Measurements from ENCODE around the gene STK10. TPM values are rescaled to one million over a fixed set of nuclear protein-coding genes. Genes with fewer than 3 reads are reported as not detected.

Gene STK10
- total RNA-seq, 3 donors from 2014 or later (not counting 1 experiment from before 2014, with no cell fraction given) = 705 to 879 (median 783) TPM

GRCh38 chr5:172015346-172015745 is 172.7 kb downstream of the STK10 start:
- Mint-ChIP-seq H3K27me3 (ENCODE audit: low read depth in 2 of 2) (no peaks in the 10 kb centered on the region), H3K9me3 (no peaks in the 10 kb centered on the region), H3K4me1 (no peaks in the 10 kb centered on the region), H3K36me3 (no peaks in the 10 kb centered on the region), H3K4me3 (no peak overlapping the region), H3K27ac (no peak overlapping the region)
- Histone ChIP-seq H3K36me3 (ENCODE audit: control insufficient read depth, insufficient read depth, low read length) (no peaks in the 10 kb centered on the region), H3K9me3 (ENCODE audit: control insufficient read depth, insufficient read depth, low read length) (no peaks in the 10 kb centered on the region), H3K27ac (ENCODE audit: low read length) (no peak overlapping the region), H3K4me1 (ENCODE audit: control insufficient read depth, insufficient read depth, low read length) (no peaks in the 10 kb centered on the region), H3K4me3 (ENCODE audit: low read length) (no peak overlapping the region), H3K27me3 (ENCODE audit: control insufficient read depth, insufficient read depth, low read length) (no peaks in the 10 kb centered on the region)
- WGBS (ENCODE audit: insufficient coverage) = 89% methylated on average over 4 of the region's 4 CpGs
- intact Hi-C loops (cut with micrococcal nuclease) = no loop called here
- TF ChIP-seq, protein P1, sequence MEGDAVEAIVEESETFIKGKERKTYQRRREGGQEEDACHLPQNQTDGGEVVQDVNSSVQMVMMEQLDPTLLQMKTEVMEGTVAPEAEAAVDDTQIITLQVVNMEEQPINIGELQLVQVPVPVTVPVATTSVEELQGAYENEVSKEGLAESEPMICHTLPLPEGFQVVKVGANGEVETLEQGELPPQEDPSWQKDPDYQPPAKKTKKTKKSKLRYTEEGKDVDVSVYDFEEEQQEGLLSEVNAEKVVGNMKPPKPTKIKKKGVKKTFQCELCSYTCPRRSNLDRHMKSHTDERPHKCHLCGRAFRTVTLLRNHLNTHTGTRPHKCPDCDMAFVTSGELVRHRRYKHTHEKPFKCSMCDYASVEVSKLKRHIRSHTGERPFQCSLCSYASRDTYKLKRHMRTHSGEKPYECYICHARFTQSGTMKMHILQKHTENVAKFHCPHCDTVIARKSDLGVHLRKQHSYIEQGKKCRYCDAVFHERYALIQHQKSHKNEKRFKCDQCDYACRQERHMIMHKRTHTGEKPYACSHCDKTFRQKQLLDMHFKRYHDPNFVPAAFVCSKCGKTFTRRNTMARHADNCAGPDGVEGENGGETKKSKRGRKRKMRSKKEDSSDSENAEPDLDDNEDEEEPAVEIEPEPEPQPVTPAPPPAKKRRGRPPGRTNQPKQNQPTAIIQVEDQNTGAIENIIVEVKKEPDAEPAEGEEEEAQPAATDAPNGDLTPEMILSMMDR (IDR thresholded peaks at IDR 0.05) = no peak
- ATAC-seq = no peak
- DNase-seq = no peak

DNA sequence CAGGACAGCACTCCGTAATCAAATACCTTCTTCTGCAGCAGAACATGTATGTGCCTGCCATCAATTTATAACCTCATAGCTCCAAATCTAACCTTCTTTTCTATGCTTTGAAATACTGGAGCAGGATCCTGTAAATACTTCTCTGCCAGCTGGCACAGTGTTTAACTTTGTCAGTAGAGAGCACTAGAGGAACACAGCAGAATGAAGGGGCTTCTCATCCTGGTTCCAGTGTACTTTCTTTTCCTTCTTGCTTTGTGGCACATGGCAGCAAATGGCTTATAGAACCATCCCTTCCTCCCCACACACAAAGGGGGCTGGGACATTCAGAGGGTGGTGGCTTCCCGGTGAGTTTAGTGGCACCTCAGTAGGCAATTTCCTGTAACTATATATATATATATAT is 177.7 kb downstream of the STK10 start:
- Histone ChIP-seq H3K36me3 (ENCODE audit: control insufficient read depth, insufficient read depth, low read length) (no peaks in the 10 kb centered on the region), H3K4me1 (ENCODE audit: control insufficient read depth, insufficient read depth, low read length) (peaks cover 16% of the 10 kb centered on the region), H3K9me3 (ENCODE audit: control insufficient read depth, insufficient read depth, low read length) (no peaks in the 10 kb centered on the region), H3K4me3 (ENCODE audit: low read length) (no peak overlapping the region), H3K27me3 (ENCODE audit: control insufficient read depth, insufficient read depth, low read length) (no peaks in the 10 kb centered on the region), H3K27ac (ENCODE audit: low read length) (no peak overlapping the region)
- Mint-ChIP-seq H3K36me3 (no peaks in the 10 kb centered on the region), H3K4me3 (no peak overlapping the region), H3K4me1 (peaks cover 20 to 21% of the 10 kb centered on the region in 2 donors), H3K9me3 (no peaks in the 10 kb centered on the region), H3K27me3 (ENCODE audit: low read depth in 2 of 2) (no peaks in the 10 kb centered on the region), H3K27ac (no peak overlapping the region)
- DNase-seq (no peak), ATAC-seq (no peak)
- TF ChIP-seq, protein P1 (IDR thresholded peaks at IDR 0.05) = no peak
- intact Hi-C loops (cut with micrococcal nuclease) = no loop called here
- WGBS (ENCODE audit: insufficient coverage) = 96% methylated on average over 1 of the region's 2 CpGs

GRCh38 chr5:172009536-172010270 is 178.3 kb downstream of the STK10 start:
- H3K9me3 Mint-ChIP-seq = no peaks in the 10 kb centered on the region
- DNase-seq (no peak), ATAC-seq (no peak)
- peaks cover 26 to 27% of the 10 kb centered on the region in 2 donors for H3K4me1 Mint-ChIP-seq
- 93% methylated on average over 4 of the region's 5 CpGs for WGBS (ENCODE audit: insufficient coverage)
- H3K27me3 ChIP-seq (ENCODE audit: control insufficient read depth, insufficient read depth, low read length) = no peaks in the 10 kb centered on the region
- H3K27me3 Mint-ChIP-seq (ENCODE audit: low read depth in 2 of 2) = no peaks in the 10 kb centered on the region
- TF ChIP-seq, protein P1 (IDR thresholded peaks at IDR 0.05) = no peak
- no peak overlapping the region for H3K4me3 Mint-ChIP-seq
- H3K36me3 Mint-ChIP-seq = no peaks in the 10 kb centered on the region
- peaks cover 20% of the 10 kb centered on the region for H3K4me1 ChIP-seq (ENCODE audit: control insufficient read depth, insufficient read depth, low read length)
- no peak overlapping the region for H3K27ac ChIP-seq (ENCODE audit: low read length)
- no peaks in the 10 kb centered on the region for H3K9me3 ChIP-seq (ENCODE audit: control insufficient read depth, insufficient read depth, low read length)
- intact Hi-C loops (cut with micrococcal nuclease) = loop anchor here (5.0 kb wide), 2 partner anchors 52 to 178 kb away; partner anchors contain the start of gene STK10
- no peaks in the 10 kb centered on the region for H3K36me3 ChIP-seq (ENCODE audit: control insufficient read depth, insufficient read depth, low read length)
- no peak overlapping the region for H3K4me3 ChIP-seq (ENCODE audit: low read length)
- no peak overlapping the region for H3K27ac Mint-ChIP-seq
